ENCODE results near the gene SIKE1. TPM values are rescaled to one million over a fixed set of nuclear protein-coding genes. Genes with fewer than 3 reads are reported as not detected.

SIKE1 gene
- total and polyA plus RNA-seq, 2 experiments from 2014 or later: 50.9 to 70.3 TPM

GRCh38 chr1:114729782-114730181, 50.7 kb downstream of the SIKE1 start:
- Histone ChIP-seq H3K9me2 (ENCODE audit: insufficient read depth) (no peaks in the 10 kb centered on the region), H3F3A (ENCODE audit: insufficient read depth) (peaks cover 19% of the 10 kb centered on the region), H3K27ac (no peak overlapping the region), H3K27me3 (replicated peaks; ENCODE audit: insufficient read depth) (no peaks in the 10 kb centered on the region), H3K9ac (no peak overlapping the region), H3K4me2 (ENCODE audit: unreplicated experiment) (no peak overlapping the region), H3K4me1 (ENCODE audit: insufficient read depth) (no peaks in the 10 kb centered on the region), H3K79me2 (ENCODE audit: insufficient read depth) (peaks cover 98% of the 10 kb centered on the region), H3K36me3 (ENCODE audit: low read depth) (peaks cover 88% of the 10 kb centered on the region), H3K4me3 (no peak overlapping the region), H3K9me3 (ENCODE audit: low read depth) (no peaks in the 10 kb centered on the region), H2AFZ (no peak overlapping the region), H4K20me1 (ENCODE audit: insufficient read depth) (no peaks in the 10 kb centered on the region)
- 93 to 100% methylated on average over 1 of the region's 1 CpG for WGBS, 2 experiments (ENCODE audit: low coverage in 1 of 2, low lambda C conversion rate in 2 of 2, missing lambda C conversion rate in 2 of 2)
- TF ChIP-seq EZH2 (IDR thresholded peaks at IDR 0.05; ENCODE audit: insufficient read depth, poor library complexity, severe bottlenecking) (no peak), EZH2phosphoT487 (IDR thresholded peaks at IDR 0.05; ENCODE audit: insufficient read depth, low read depth) (no peak)
- in situ Hi-C loops (cut with MboI): no loop called here
- DNase-seq: no peak

- H3K9ac ChIP-seq: no peak overlapping the region
- H3K4me3 ChIP-seq: no peak overlapping the region
- no peaks in the 10 kb centered on the region for H3K27me3 ChIP-seq (replicated peaks; ENCODE audit: insufficient read depth)
- in situ Hi-C loops (cut with MboI): no loop called here
- peaks cover 31% of the 10 kb centered on the region for H3F3A ChIP-seq (ENCODE audit: insufficient read depth)
- no peak for TF ChIP-seq EZH2 (IDR thresholded peaks at IDR 0.05; ENCODE audit: insufficient read depth, poor library complexity, severe bottlenecking)
- TF ChIP-seq EZH2phosphoT487 (IDR thresholded peaks at IDR 0.05; ENCODE audit: insufficient read depth, low read depth): no peak
- peaks cover 88% of the 10 kb centered on the region for H3K36me3 ChIP-seq (ENCODE audit: low read depth)
- H3K79me2 ChIP-seq (ENCODE audit: insufficient read depth): peaks cover 98% of the 10 kb centered on the region
- H3K9me3 ChIP-seq (ENCODE audit: low read depth): no peaks in the 10 kb centered on the region
- H3K4me2 ChIP-seq (ENCODE audit: unreplicated experiment): no peak overlapping the region
- no peak for DNase-seq
- no peaks in the 10 kb centered on the region for H3K9me2 ChIP-seq (ENCODE audit: insufficient read depth)
- no peaks in the 10 kb centered on the region for H4K20me1 ChIP-seq (ENCODE audit: insufficient read depth)
- no peaks in the 10 kb centered on the region for H3K4me1 ChIP-seq (ENCODE audit: insufficient read depth)
- no peak overlapping the region for H2AFZ ChIP-seq
- 93 to 95% methylated on average over 2 of the region's 2 CpGs for WGBS, 2 experiments (ENCODE audit: low coverage in 1 of 2, low lambda C conversion rate in 2 of 2, missing lambda C conversion rate in 2 of 2)
- H3K27ac ChIP-seq: no peak overlapping the region
Measured at GRCh38 chr1:114728553-114728952, 51.9 kb downstream of the SIKE1 start.

GRCh38 chr1:114725230-114725629, 55.3 kb downstream of the SIKE1 start:
- DNase-seq: no peak
- Histone ChIP-seq H3K4me2 (ENCODE audit: unreplicated experiment) (no peak overlapping the region), H3K9ac (no peak overlapping the region), H3K79me2 (ENCODE audit: insufficient read depth) (peaks cover 88% of the 10 kb centered on the region), H3K36me3 (ENCODE audit: low read depth) (peaks cover 86% of the 10 kb centered on the region), H3F3A (ENCODE audit: insufficient read depth) (peaks cover 58% of the 10 kb centered on the region), H3K9me2 (ENCODE audit: insufficient read depth) (no peaks in the 10 kb centered on the region), H3K9me3 (ENCODE audit: low read depth) (no peaks in the 10 kb centered on the region), H2AFZ (no peak overlapping the region), H4K20me1 (ENCODE audit: insufficient read depth) (no peaks in the 10 kb centered on the region), H3K4me1 (ENCODE audit: insufficient read depth) (no peaks in the 10 kb centered on the region), H3K27me3 (replicated peaks; ENCODE audit: insufficient read depth) (no peaks in the 10 kb centered on the region), H3K4me3 (no peak overlapping the region), H3K27ac (no peak overlapping the region)
- in situ Hi-C loops (cut with MboI): no loop called here
- WGBS, 2 experiments (ENCODE audit: low coverage in 1 of 2, low lambda C conversion rate in 2 of 2, missing lambda C conversion rate in 2 of 2): 92 to 95% methylated on average over 1 of the region's 1 CpG
- TF ChIP-seq EZH2 (IDR thresholded peaks at IDR 0.05; ENCODE audit: insufficient read depth, poor library complexity, severe bottlenecking) (no peak), EZH2phosphoT487 (IDR thresholded peaks at IDR 0.05; ENCODE audit: insufficient read depth, low read depth) (no peak)

DNA sequence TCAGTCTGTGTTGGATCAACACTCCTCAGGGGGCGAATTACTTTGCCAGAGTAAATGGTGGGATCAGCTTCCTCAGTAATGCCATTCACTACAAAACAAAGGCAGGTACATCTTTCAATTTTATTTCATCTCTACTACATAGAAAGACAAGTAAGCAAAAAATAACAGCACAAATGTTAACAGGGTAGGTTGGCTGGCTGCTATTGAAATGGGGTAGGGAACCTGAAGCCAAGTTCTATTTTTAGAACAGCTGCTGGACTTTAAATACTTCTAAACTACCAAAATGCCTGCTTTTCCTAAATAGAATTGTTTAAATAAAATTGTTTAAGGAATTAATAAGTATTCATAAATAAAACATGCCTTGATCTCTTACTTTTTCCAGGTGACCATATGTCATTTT, 56.6 kb downstream of the SIKE1 start:
- DNase-seq: no peak
- Histone ChIP-seq H3K9me3 (ENCODE audit: low read depth) (no peaks in the 10 kb centered on the region), H3K9ac (no peak overlapping the region), H3K9me2 (ENCODE audit: insufficient read depth) (no peaks in the 10 kb centered on the region), H2AFZ (no peak overlapping the region), H3K4me2 (ENCODE audit: unreplicated experiment) (no peak overlapping the region), H3K36me3 (ENCODE audit: low read depth) (peaks cover 88% of the 10 kb centered on the region), H3K79me2 (ENCODE audit: insufficient read depth) (peaks cover 77% of the 10 kb centered on the region), H3K4me1 (ENCODE audit: insufficient read depth) (no peaks in the 10 kb centered on the region), H3K4me3 (no peak overlapping the region), H4K20me1 (ENCODE audit: insufficient read depth) (no peaks in the 10 kb centered on the region), H3K27me3 (replicated peaks; ENCODE audit: insufficient read depth) (no peaks in the 10 kb centered on the region), H3F3A (ENCODE audit: insufficient read depth) (peaks cover 71% of the 10 kb centered on the region), H3K27ac (peak overlapping the region; percentile 7; the same call in 1 of the 2 replicates)
- TF ChIP-seq EZH2 (IDR thresholded peaks at IDR 0.05; ENCODE audit: insufficient read depth, poor library complexity, severe bottlenecking) (no peak), EZH2phosphoT487 (IDR thresholded peaks at IDR 0.05; ENCODE audit: insufficient read depth, low read depth) (no peak)
- in situ Hi-C loops (cut with MboI): no loop called here
- WGBS, 2 experiments (ENCODE audit: low coverage in 1 of 2, low lambda C conversion rate in 2 of 2, missing lambda C conversion rate in 2 of 2): 94 to 100% methylated on average over 1 of the region's 1 CpG

- no peak for TF ChIP-seq EZH2phosphoT487 (IDR thresholded peaks at IDR 0.05; ENCODE audit: insufficient read depth, low read depth)
- TF ChIP-seq EZH2 (IDR thresholded peaks at IDR 0.05; ENCODE audit: insufficient read depth, poor library complexity, severe bottlenecking): no peak
- no peak overlapping the region for H3K4me2 ChIP-seq (ENCODE audit: unreplicated experiment)
- no peak overlapping the region for H3K9ac ChIP-seq
- H3K4me1 ChIP-seq (ENCODE audit: insufficient read depth): no peaks in the 10 kb centered on the region
- H2AFZ ChIP-seq: no peak overlapping the region
- peaks cover 73% of the 10 kb centered on the region for H3K79me2 ChIP-seq (ENCODE audit: insufficient read depth)
- no peak overlapping the region for H3K4me3 ChIP-seq
- no peaks in the 10 kb centered on the region for H3K27me3 ChIP-seq (replicated peaks; ENCODE audit: insufficient read depth)
- no peaks in the 10 kb centered on the region for H4K20me1 ChIP-seq (ENCODE audit: insufficient read depth)
- H3K27ac ChIP-seq: peak overlapping the region; percentile 7; the same call in 1 of the 2 replicates
- peaks cover 76% of the 10 kb centered on the region for H3F3A ChIP-seq (ENCODE audit: insufficient read depth)
- no peak for DNase-seq
- H3K9me2 ChIP-seq (ENCODE audit: insufficient read depth): no peaks in the 10 kb centered on the region
- WGBS, 2 experiments (ENCODE audit: low coverage in 1 of 2, low lambda C conversion rate in 2 of 2, missing lambda C conversion rate in 2 of 2): 3 to 4% methylated on average over 1 of the region's 1 CpG
- no peaks in the 10 kb centered on the region for H3K9me3 ChIP-seq (ENCODE audit: low read depth)
- H3K36me3 ChIP-seq (ENCODE audit: low read depth): peaks cover 89% of the 10 kb centered on the region
- in situ Hi-C loops (cut with MboI): no loop called here
Measured at GRCh38 chr1:114723457-114723856, 57.0 kb downstream of the SIKE1 start.
